COLO668 (cell line): ENCODE results near the gene HBP1.
"Not testable (repeated sequence)": the region's sequence is repeated elsewhere in the genome, so short reads cannot be mapped to it uniquely, and the experiment has no call there.

ENCODE experiments used
- DNase-seq: peaks from one replicate; lab custom pipeline; 2025; ENCODE audit not compliant: unreplicated experiment; lab: John Stamatoyannopoulos, UW

Gene HBP1

GRCh38 chr7:107152011-107152410 lies 16.8 kb upstream of the HBP1 start:
- no peak for DNase-seq

GRCh38 chr7:107154826-107155225 lies 14.0 kb upstream of the HBP1 start:
- no peak for DNase-seq

GRCh38 chr7:107155726-107156125 lies 13.1 kb upstream of the HBP1 start:
- not testable (repeated sequence) for DNase-seq

DNA sequence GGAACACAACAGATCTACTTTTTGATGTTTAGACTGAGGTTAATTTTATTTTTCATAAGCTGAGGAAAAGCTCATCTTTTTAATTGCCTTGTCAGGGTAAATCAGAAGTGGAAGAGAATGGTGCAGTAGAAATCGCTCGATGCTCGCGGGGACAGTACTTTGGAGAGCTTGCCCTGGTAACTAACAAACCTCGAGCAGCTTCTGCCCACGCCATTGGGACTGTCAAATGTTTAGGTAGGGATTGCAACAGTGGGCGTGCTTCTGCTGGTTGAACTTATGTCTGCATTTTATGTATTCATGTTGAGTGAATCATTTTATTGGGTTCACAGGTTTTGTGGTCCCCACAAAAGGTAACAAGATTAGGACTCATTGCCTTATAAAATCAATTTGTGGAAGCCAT lies 11.7 kb upstream of the HBP1 start:
- DNase-seq, result no peak

DNA sequence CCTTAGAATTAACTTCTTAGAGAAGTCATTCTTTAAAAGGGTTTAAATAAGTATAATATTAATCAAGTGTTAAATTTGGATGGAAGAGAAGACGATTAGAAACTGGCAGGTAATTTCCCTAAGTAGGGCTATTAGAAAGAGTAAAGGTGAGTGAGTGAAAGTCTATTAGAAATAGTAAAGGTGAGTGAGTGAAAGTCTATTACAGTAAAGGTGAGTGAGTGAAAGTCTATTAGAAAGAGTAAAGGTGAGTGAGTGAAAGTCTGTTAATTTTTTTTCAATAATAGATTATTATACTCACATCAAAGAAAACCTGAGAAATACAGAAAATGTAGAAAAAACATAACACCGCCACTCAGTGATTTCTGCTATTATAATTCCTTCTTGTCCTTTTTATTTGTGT lies 10.8 kb upstream of the HBP1 start:
- DNase-seq, result no peak

DNA sequence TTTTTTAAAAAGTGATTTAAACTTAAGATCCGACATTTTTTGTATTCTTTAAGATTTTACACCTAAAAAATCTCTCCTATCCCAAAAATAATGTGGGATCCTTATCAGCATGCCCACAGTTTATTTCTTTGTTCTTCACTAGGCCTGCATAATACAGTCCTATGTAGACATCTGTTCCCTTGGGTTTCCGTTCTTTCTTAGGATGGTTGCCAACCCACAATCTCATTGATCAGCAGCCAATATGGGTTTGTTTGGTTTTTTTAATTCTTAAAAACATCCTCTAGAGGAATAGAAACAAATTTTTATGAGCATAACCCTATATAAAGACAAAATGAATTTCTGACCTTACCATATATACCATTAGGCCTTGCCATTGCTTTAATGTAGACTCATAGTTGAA lies 8.4 kb upstream of the HBP1 start:
- DNase-seq, result no peak

- no peak for DNase-seq
Measured at GRCh38 chr7:107161415-107161814, 7.4 kb upstream of the HBP1 start.

DNA sequence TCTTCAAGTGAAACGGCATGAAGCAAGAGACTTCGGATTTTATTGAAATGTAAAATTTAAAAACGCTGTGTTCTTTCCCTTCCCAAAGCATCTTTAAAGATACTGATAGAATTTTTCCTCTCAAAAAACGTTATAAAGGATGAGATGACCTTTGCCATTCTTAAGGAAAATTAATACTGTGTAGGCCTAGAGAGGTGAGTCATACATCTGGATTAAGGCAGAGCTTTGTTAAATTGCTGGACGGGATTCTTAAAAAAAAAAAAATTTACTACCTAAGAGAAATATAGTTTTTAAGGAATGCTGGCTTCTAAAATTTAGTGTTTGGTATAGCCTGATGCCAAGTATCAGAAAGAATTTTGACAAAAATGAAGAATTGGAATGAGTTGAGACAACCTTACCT lies 6.3 kb upstream of the HBP1 start:
- no peak for DNase-seq

DNA sequence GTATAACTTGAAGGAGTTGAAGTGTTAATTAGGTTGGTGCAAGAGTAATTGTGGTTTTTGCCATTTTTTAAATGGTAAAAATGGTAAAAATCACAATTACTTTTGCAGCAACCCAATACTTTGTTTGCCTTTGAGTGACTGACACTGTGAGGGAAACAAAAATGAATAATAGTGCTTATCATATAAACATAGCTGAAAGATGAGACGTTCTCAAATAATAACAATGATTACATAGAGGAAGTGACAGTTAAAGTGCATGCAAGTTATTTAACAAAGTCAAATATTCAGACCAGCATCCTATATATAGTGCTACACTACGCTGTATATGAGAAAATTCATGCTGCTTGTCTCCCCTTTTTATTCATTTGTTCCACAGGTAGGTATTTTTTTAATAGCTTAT lies 4.7 kb upstream of the HBP1 start:
- no peak for DNase-seq

DNA sequence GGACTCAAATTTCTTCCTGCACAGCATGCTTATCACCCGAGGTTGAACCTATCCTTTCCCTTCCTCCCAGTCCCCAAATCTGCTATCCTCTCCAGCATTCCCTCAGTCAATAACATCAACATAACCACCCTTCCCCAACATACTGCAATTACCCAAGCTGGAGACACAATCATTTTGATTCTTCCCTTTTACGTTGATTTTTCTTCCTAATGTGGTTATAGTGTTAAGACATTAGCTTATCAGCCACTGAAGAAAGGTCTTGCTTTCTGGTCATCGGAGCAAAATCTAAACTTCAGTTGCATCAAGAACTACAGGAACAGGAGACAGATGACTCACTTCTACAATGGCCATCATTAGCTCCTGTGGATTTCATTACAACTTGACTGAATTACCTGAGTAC lies 3.5 kb upstream of the HBP1 start:
- DNase-seq, result no peak

DNA sequence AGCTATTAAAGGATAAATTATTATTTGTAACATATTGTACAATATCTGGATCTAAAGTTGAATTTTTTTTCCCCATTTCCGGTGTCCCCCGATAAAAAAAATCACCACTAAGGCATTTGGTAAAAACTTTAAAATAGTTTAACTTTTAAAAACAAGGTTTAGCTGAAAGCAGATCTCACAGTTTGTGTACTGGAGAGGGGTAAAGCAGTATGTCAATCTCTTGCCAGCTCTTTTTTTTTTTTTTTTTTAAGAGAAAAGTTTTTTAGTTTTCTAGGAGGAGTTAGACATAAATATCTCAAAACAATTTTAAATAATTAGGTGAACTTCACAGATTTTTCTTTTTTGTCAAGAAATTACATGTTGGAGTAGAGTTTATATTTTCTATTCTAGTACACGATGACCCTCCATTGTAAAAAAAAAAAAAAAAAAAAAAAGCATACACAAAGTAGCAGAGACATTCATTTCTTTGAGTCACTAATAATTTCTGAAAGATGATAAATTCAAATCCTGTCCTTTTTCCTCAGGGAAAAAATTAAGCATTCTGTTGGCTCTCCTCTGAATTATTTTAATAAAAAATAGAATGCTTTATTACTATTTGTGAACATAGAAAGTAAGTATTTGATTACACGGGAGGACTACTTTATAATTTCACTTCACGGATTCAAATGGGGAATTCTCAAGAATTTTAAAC lies 1.9 kb upstream of the HBP1 start:
- DNase-seq, result no peak

DNA sequence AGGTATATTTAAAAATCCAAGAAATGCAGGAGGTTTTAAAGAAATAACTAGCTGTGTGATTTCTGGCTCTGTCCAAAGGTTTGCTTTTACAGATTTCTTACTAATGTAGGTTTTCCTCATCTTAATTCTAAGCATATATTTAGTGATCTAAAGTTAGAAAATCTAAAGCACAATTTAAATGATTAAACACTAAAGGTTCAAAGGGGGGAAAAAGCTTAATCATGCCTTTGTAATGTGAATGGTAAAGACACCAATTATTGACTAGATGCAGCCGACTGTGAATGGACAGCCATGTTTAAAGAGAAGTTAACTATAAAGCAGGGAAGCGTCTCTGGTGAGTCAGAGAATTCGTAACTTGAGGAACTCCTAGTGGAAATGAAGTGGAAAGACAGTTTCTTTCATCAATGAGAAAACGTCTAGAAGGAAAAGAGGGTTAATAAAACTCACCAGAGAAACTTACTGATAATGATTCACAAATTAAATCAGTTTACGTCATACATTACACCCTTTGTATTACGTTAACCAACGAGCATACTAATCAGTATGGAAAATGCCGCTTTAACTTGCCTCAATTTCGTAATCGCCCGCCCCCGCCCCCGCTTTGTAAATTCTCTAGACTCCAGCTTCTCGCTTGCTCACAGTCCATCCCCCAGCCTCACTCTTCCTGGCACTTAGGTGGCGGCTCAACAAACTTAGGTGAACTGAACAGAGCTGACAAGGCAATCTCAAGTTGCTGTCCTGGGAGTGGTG lies 1.1 kb upstream of the HBP1 start:
- DNase-seq, result no peak

GRCh38 chr7:107169120-107170050 lies 582 bp downstream of the HBP1 start:
- peak; percentile 94 for DNase-seq

- no peak for DNase-seq
Measured at GRCh38 chr7:107170051-107170915, 1.5 kb downstream of the HBP1 start.

DNA sequence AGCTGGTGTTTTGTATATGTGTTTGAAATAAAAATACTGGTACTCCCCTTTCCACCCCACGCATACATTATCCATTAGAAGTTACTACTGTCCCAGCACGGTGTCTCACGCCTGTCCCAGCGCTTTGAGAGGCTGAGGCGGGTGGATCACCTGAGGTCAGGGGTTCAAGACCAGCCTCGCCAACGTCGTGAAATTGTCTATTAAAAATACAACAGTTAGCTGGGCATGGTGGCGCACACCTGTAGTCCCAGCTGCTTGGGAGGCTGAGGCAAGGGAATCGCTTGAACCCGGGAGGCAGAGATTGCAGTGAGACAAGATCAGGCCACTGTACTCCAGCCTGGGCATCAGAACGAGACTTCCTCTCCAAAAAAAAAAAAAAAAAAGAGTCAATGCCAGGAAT lies 2.7 kb downstream of the HBP1 start:
- no peak for DNase-seq

DNA sequence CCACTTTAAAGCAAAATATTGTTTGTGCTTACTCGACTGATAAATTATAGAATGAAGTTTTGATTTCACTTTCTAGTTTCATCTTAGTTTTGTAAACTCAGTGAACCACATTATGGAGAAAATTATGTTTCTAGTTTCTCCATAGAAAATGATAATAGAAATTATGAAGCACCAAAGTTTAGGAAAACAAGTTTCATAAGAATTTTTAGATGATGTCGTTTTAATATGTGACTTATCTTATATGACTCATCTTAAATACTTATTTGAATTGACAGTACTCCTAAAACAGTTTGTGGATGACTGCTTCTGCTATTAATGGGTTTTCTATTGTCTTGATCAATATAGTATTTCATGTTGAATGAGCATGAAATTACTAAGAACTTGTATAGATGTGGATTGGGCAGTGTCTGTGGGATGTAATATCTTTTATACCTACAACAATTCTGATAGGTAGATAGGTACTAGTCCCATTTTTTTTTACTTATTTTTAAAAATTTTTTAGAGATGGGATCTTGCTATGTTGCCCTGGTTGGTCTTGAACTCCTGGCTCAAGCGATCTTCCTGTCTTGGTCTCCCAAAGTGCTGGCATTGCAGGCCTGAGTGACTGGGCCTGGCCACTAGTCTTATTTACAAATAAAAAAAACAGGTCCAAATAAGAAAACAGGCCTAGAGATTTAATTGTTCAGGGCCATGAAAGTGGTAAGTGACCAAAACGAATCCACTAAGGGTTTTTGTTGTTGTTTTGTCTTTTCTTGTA lies 3.7 kb downstream of the HBP1 start:
- DNase-seq, result no peak

DNA sequence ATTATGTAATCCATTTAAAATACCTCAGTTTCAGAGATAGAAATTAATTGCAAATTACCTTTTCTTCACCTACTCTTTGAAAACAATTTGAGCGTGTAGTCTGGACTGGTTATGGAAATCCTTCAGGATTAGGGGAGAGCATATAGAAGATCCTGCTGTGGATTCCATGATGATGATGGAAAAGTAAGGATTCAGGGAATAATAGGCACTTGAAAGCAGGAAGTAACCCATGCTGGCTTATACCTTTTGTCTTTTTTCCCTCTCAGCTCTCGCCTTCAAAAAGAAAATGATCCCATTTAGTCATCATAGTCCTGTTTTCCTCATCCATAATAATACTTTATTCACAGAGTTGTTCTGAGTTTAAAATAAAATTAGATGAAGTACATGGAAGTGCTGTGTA lies 4.4 kb downstream of the HBP1 start:
- DNase-seq, result no peak

- DNase-seq, result no peak
Measured at GRCh38 chr7:107173691-107174406, 5.0 kb downstream of the HBP1 start.
